DND-41 (cell line): ENCODE measurements around the gene LIMS2.

Experiments
- EZH2 ChIP-seq: IDR thresholded peaks from 3 replicates; pipeline ENCODE4 v1.6.1; 2012; ENCODE audit warnings: borderline replicate concordance, low read depth, mild to moderate bottlenecking, moderate library complexity, low read length, inconsistent platforms; ENCODE audit not compliant: severe bottlenecking
- TF ChIP-seq, protein P1 (sequence below): IDR thresholded peaks from 2 replicates; pipeline ENCODE4 v1.5.1; 2012; ENCODE audit warnings: borderline replicate concordance, low read length, moderate library complexity, mild to moderate bottlenecking; ENCODE audit not compliant: poor library complexity, severe bottlenecking; ENCODE audit errors: extremely low read depth

DNA sequence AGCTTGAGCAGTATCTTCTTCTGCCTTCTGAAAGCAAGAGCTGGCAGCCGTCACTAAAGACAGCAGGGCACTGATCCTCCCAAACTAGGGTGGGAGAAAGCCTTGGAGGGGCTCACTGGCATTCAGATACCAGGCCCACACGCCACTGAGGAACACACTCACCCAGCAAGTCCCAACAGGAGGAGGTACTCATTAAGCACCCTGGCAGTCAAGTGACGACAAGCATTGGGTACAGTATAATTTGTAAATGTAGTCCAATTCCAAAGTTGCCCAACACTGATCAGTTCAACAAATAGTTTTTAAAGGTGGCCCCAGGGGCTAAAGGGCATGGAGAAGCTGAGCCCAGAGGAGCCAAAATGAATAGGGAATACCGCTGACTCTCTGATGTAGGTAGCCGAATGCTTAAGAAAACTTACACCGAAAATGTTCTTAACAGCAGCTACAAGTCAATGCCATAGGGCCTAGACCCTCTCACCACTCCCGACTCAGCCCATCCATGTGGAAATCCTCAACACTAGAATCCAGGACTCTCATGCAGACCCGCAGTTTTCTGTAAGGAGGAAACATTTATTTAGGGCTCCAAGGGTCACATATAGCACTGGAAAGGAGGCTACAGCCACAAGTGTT, 9.9 kb downstream of the LIMS2 start:
- TF ChIP-seq, protein P1, sequence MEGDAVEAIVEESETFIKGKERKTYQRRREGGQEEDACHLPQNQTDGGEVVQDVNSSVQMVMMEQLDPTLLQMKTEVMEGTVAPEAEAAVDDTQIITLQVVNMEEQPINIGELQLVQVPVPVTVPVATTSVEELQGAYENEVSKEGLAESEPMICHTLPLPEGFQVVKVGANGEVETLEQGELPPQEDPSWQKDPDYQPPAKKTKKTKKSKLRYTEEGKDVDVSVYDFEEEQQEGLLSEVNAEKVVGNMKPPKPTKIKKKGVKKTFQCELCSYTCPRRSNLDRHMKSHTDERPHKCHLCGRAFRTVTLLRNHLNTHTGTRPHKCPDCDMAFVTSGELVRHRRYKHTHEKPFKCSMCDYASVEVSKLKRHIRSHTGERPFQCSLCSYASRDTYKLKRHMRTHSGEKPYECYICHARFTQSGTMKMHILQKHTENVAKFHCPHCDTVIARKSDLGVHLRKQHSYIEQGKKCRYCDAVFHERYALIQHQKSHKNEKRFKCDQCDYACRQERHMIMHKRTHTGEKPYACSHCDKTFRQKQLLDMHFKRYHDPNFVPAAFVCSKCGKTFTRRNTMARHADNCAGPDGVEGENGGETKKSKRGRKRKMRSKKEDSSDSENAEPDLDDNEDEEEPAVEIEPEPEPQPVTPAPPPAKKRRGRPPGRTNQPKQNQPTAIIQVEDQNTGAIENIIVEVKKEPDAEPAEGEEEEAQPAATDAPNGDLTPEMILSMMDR, result no peak
- TF ChIP-seq EZH2, result no peak
